HCT116 (cell line): ENCODE data around the gene HSPG2. TPM values are rescaled to one million over a fixed set of nuclear protein-coding genes. Genes with fewer than 3 reads are reported as not detected.

Experiments
- ATAC-seq: fragments of 200-7000 bp; cut with Tn5 transposase; 2 replicates; pipeline ENCODE4 v1.9.1; 2020; ENCODE audit warnings: mild to moderate bottlenecking, moderate library complexity
- BruUV-seq: library from RNA; stranded (reverse); fragments of 400-500 nt; replicated peaks from 2 replicates; lab custom pipeline; 2021; lab: Mats Ljungman, UMichigan
- CTCF ChIA-PET: fragments of 300-600 bp; sonication (Branson Sonifier 250); formaldehyde crosslinking; loops from one replicate; lab custom pipeline; 2021; ENCODE audit warnings: antibody characterized with exemption; lab: Charles Lee
- POLR2A ChIA-PET: fragments of 300-600, 350-600 bp; sonication (Branson Sonifier 250); formaldehyde crosslinking; loops from one replicate; lab custom pipeline; 2021; ENCODE audit warnings: antibody characterized with exemption; lab: Charles Lee
- RAD21 ChIA-PET, 2 experiments: fragments of 300-600 bp; sonication (Branson Sonifier 250); formaldehyde crosslinking; loops; one replicate each; lab custom pipeline; 2023; ENCODE audit warnings: low total read pairs in 2 of 2; ENCODE audit not compliant: uncharacterized antibody in 2 of 2, unreplicated experiment in 2 of 2, low non-redundant PET in 1 of 2; lab: Charles Lee
- DNase-seq: peaks from one replicate; pipeline ENCODE4 v3.0.0-alpha.2; 2010; ENCODE audit warnings: low read depth, low spot score
- H2AFZ ChIP-seq: fragments of 200-600 bp; shearing (Covaris generic), sonication (generic); 2 replicates; pipeline ENCODE4 v1.6.1; 2017; ENCODE audit warnings: low read depth, mixed run types, mixed read lengths, antibody characterized with exemption, low read length; ENCODE audit not compliant: poor library complexity, severe bottlenecking
- H3K27ac ChIP-seq: 2 replicates; pipeline ENCODE4 v1.5.1; 2012; ENCODE audit warnings: low read depth, low read length
- H3K27me3 ChIP-seq: fragments of 200-600 bp; sonication (generic); 2 replicates; pipeline ENCODE4 v1.6.1; 2016; ENCODE audit warnings: mixed run types, low read length, mixed read lengths; ENCODE audit not compliant: insufficient read depth
- H3K36me3 ChIP-seq, 2 experiments: fragments of 200-500 bp in 1 of 2; fragments of 200-600 bp in 1 of 2; sonication (Bioruptor generic) in 1 of 2; sonication (generic) in 1 of 2; 2 replicates each; pipeline versions ENCODE4 v1.5.1 to v1.6.1; 2014 to 2016; ENCODE audit warnings: low read length in 2 of 2, inconsistent platforms in 1 of 2, mixed read lengths in 1 of 2, mixed run types in 1 of 2; ENCODE audit not compliant: insufficient read depth in 2 of 2, control insufficient read depth in 1 of 2
- H3K4me1 ChIP-seq, 2 experiments: fragments of 200-600 bp in 1 of 2; sonication (generic) in 1 of 2; 2 replicates each; pipeline versions ENCODE4 v1.5.1 to v1.6.1; 2012 to 2017; ENCODE audit warnings: low read length in 2 of 2, inconsistent platforms in 1 of 2, mild to moderate bottlenecking in 1 of 2, mixed read lengths in 1 of 2, mixed run types in 1 of 2, moderate library complexity in 1 of 2; ENCODE audit not compliant: insufficient read depth in 2 of 2, control insufficient read depth in 1 of 2
- H3K4me2 ChIP-seq: fragments of 200-600 bp; sonication (generic); 2 replicates; pipeline ENCODE4 v1.6.1; 2017; ENCODE audit warnings: mixed run types, low read length, mixed read lengths
- H3K4me3 ChIP-seq, 2 experiments: fragments of 200-600 bp in 1 of 2; sonication (generic) in 1 of 2; replicated peaks in 1 of 2; 2 replicates each; pipeline ENCODE4 v1.5.1; 2011 to 2016; ENCODE audit warnings: low read length in 2 of 2, control low read depth in 1 of 2, low read depth in 1 of 2, mild to moderate bottlenecking in 1 of 2, mixed read lengths in 1 of 2, mixed run types in 1 of 2
- H3K79me2 ChIP-seq: fragments of 200-600 bp; sonication (generic); 2 replicates; pipeline ENCODE4 v1.6.1; 2017; ENCODE audit warnings: mild to moderate bottlenecking, mixed run types, low read length, moderate library complexity, mixed read lengths; ENCODE audit not compliant: insufficient read depth
- H3K9ac ChIP-seq: fragments of 200-600 bp; sonication (generic); 2 replicates; pipeline ENCODE4 v1.6.1; 2016; ENCODE audit warnings: low read length, mixed read lengths
- H3K9me2 ChIP-seq: fragments of 200-600 bp; sonication (generic), shearing (Covaris generic); 2 replicates; pipeline ENCODE4 v1.6.1; 2017; ENCODE audit warnings: mixed run types, mild to moderate bottlenecking, moderate library complexity; ENCODE audit not compliant: insufficient read depth
- H3K9me3 ChIP-seq, 2 experiments: fragments of 200-500 bp in 1 of 2; fragments of 200-600 bp in 1 of 2; sonication (Bioruptor generic) in 1 of 2; sonication (generic) in 1 of 2; 2 replicates each; pipeline ENCODE4 v1.6.1; 2014 to 2017; ENCODE audit warnings: low read length in 2 of 2, mixed read lengths in 2 of 2, inconsistent platforms in 1 of 2, low read depth in 1 of 2, mild to moderate bottlenecking in 1 of 2, mixed run types in 1 of 2, moderate library complexity in 1 of 2; ENCODE audit not compliant: control insufficient read depth in 1 of 2, insufficient read depth in 1 of 2
- H4K20me1 ChIP-seq: fragments of 200-600 bp; sonication (generic), shearing (Covaris generic); 2 replicates; pipeline ENCODE4 v1.6.1; 2017; ENCODE audit warnings: mixed run types, mild to moderate bottlenecking, moderate library complexity; ENCODE audit not compliant: insufficient read depth
- CBX3 ChIP-seq: IDR thresholded peaks from 2 replicates; pipeline ENCODE4 v1.6.1; 2012; ENCODE audit warnings: low read depth
- CTCF ChIP-seq, 3 experiments: fragments of 200-600 bp in 1 of 3; sonication (generic) in 1 of 3; IDR thresholded peaks in 2 of 3; conservative IDR thresholded peaks in 1 of 3; 2 replicates each; pipeline ENCODE4 v1.5.1; 2012 to 2017; ENCODE audit warnings: low read depth in 2 of 3, low read length in 2 of 3, antibody characterized with exemption in 1 of 3, borderline replicate concordance in 1 of 3, control low read depth in 1 of 3, mild to moderate bottlenecking in 1 of 3, mixed read lengths in 1 of 3, mixed run types in 1 of 3, moderate library complexity in 1 of 3; ENCODE audit not compliant: insufficient read depth in 1 of 3
- FOSL1 ChIP-seq: IDR thresholded peaks from 2 replicates; pipeline ENCODE4 v1.6.1; 2012; ENCODE audit warnings: low read depth
- MAX ChIP-seq: IDR thresholded peaks from 2 replicates; pipeline ENCODE4 v1.6.1; 2012
- POLR2A ChIP-seq: IDR thresholded peaks from 2 replicates; pipeline ENCODE4 v1.7.0; 2011; ENCODE audit warnings: borderline replicate concordance; ENCODE audit not compliant: insufficient read depth, insufficient read length; ENCODE audit errors: extremely low read depth
- POLR2AphosphoS5 ChIP-seq: IDR thresholded peaks from 2 replicates; pipeline ENCODE4 v1.6.1; 2011; ENCODE audit warnings: mild to moderate bottlenecking, low read depth, low read length, moderate library complexity
- SIN3A ChIP-seq: IDR thresholded peaks from 2 replicates; pipeline ENCODE4 v1.6.1; 2012; ENCODE audit warnings: low read depth
- SP1 ChIP-seq: IDR thresholded peaks from 2 replicates; pipeline ENCODE4 v1.6.1; 2012; ENCODE audit warnings: low read depth
- YY1 ChIP-seq: IDR thresholded peaks from 2 replicates; pipeline ENCODE4 v1.6.1; 2011; ENCODE audit warnings: low read length, low read depth, moderate library complexity, mild to moderate bottlenecking; ENCODE audit not compliant: insufficient replicate concordance; ENCODE audit errors: extremely low read depth
- ZFX ChIP-seq: fragments of 450-650 bp; IDR thresholded peaks from 2 replicates; pipeline ENCODE4 v1.6.1; 2017
- intact Hi-C: fragments of 100-400 bp; cut with micrococcal nuclease; formaldehyde crosslinking; loops from 2 replicates; pipeline ENCODE4 v1.10.0; 2022
- total RNA-seq: library from RNA; stranded (reverse); gene quantifications from one replicate; pipeline ENCODE4 v1.2.1, GENCODE V29; 2021; ENCODE audit not compliant: unreplicated experiment

Gene HSPG2
- total RNA-seq, 1 experiment from 2014 or later: 55.7 TPM

GRCh38 chr1:21834094-21834493 is 103.0 kb downstream of the HSPG2 start:
- ChIA-PET RAD21 (no interaction called here), CTCF (no interaction called here)
- Histone ChIP-seq H3K4me1 (no peaks in the 10 kb centered on the region), H3K27me3 (no peaks in the 10 kb centered on the region), H3K9me2 (no peaks in the 10 kb centered on the region), H2AFZ (no peak overlapping the region), H3K27ac (no peak overlapping the region), H3K79me2 (no peaks in the 10 kb centered on the region), H3K9ac (no peak overlapping the region)
- BruUV-seq: no TSS peak
- DNase-seq: no peak
- intact Hi-C loops: no loop called here
- no peak for TF ChIP-seq SP1
- TF ChIP-seq CBX3: peak; percentile 47; the same call in 1 of the 2 replicates
- TF ChIP-seq POLR2AphosphoS5: no peak
- no peak for TF ChIP-seq ZFX
- TF ChIP-seq, all 23 proteins: peak for 1
- POLR2A ChIA-PET: no interaction called here
- Histone ChIP-seq H3K4me2 (no peak overlapping the region), H3K4me3 (no peak overlapping the region), H3K36me3 (peaks cover 0 to 8% of the 10 kb centered on the region in 2 experiments; a peak in 3 of 4 replicates), H4K20me1 (no peaks in the 10 kb centered on the region), H3K9me3 (peaks cover 0 to 5% of the 10 kb centered on the region in 2 experiments; a peak in 1 of 4 replicates)
- ATAC-seq: peak; percentile 49; the same call in 1 of the 2 replicates

- DNase-seq: no peak
- H3K9me3 ChIP-seq: peaks cover 0 to 5% of the 10 kb centered on the region in 2 experiments; a peak in 1 of 4 replicates
- no peak overlapping the region for H3K4me2 ChIP-seq
- POLR2A ChIA-PET: no interaction called here
- H3K4me1 ChIP-seq: no peaks in the 10 kb centered on the region
- BruUV-seq: no TSS peak
- intact Hi-C loops: no loop called here
- CTCF ChIA-PET: no interaction called here
- no peak overlapping the region for H2AFZ ChIP-seq
- RAD21 ChIA-PET: no interaction called here
- peaks cover 0 to 8% of the 10 kb centered on the region in 2 experiments; a peak in 3 of 4 replicates for H3K36me3 ChIP-seq
- H4K20me1 ChIP-seq: no peaks in the 10 kb centered on the region
- no peak for TF ChIP-seq FOSL1
- TF ChIP-seq POLR2A: no peak
- TF ChIP-seq SIN3A: no peak
- TF ChIP-seq CTCF (IDR thresholded peaks at IDR 0.05 in 2 of 3, conservative IDR thresholded peaks at IDR 0.05 in 1 of 3; ENCODE audit: borderline replicate concordance in 1 of 3, insufficient read depth in 1 of 3, low read depth in 2 of 3, low read length in 2 of 3): no peak
- no peak for TF ChIP-seq MAX
- no peak for TF ChIP-seq YY1
- H3K4me3 ChIP-seq: no peak overlapping the region
- no peak overlapping the region for H3K9ac ChIP-seq
- H3K27me3 ChIP-seq: no peaks in the 10 kb centered on the region
- H3K79me2 ChIP-seq: no peaks in the 10 kb centered on the region
- no peak for ATAC-seq
- no peaks in the 10 kb centered on the region for H3K9me2 ChIP-seq
- no peak overlapping the region for H3K27ac ChIP-seq
These were observed 103.6 kb downstream of the HSPG2 start for GRCh38 chr1:21833392-21833976.
